Stomach smooth muscle (tissue), 2 donors: ENCODE data around the gene PERP.
"Not testable (repeated sequence)": the region's sequence is repeated elsewhere in the genome, so short reads cannot be mapped to it uniquely, and the experiment has no call there.

Experiments used
- H3K27ac ChIP-seq: one replicate; pipeline ENCODE4 v1.7.0; 2013; ENCODE audit warnings: mild to moderate bottlenecking, low read length, inconsistent platforms
- H3K27me3 ChIP-seq, 2 donors: one replicate each; pipeline ENCODE4 v1.7.0; 2013; ENCODE audit warnings: low read length in 2 of 2; ENCODE audit not compliant: insufficient read depth in 2 of 2, control insufficient read depth in 1 of 2
- H3K36me3 ChIP-seq, 2 donors: one replicate each; pipeline ENCODE4 v1.7.0; 2013; ENCODE audit warnings: low read length in 2 of 2; ENCODE audit not compliant: control insufficient read depth in 2 of 2, insufficient read depth in 2 of 2
- H3K4me1 ChIP-seq: one replicate; pipeline ENCODE4 v1.7.0; 2013; ENCODE audit warnings: low read length; ENCODE audit not compliant: control insufficient read depth, insufficient read depth
- H3K4me3 ChIP-seq, 2 donors: one replicate each; pipeline ENCODE4 v1.7.0; 2013; ENCODE audit warnings: low read length in 2 of 2
- H3K9ac ChIP-seq, 2 donors: one replicate each; pipeline ENCODE4 v1.7.0; 2013; ENCODE audit warnings: low read length in 2 of 2, mild to moderate bottlenecking in 1 of 2
- H3K9me3 ChIP-seq, 2 donors: one replicate each; pipeline ENCODE4 v1.7.0; 2013; ENCODE audit warnings: low read length in 2 of 2; ENCODE audit not compliant: control insufficient read depth in 2 of 2
- donor health status: healthy.
- donor health status: Pancreatic carcinoma.

Gene PERP

GRCh38 chr6:138107078-138107751 is at the start of gene PERP:
TSS of gene PERP (minus strand) at chr6:138107419. CDS start at chr6:138107340, 79 bp downstream.
- Histone ChIP-seq H3K4me1 (peaks cover 8% of the 10 kb centered on the region), H3K27ac (no peak within 1 kb of the TSS), H3K9ac (peak within 1 kb of the TSS; percentile 68 to 82)

DNA sequence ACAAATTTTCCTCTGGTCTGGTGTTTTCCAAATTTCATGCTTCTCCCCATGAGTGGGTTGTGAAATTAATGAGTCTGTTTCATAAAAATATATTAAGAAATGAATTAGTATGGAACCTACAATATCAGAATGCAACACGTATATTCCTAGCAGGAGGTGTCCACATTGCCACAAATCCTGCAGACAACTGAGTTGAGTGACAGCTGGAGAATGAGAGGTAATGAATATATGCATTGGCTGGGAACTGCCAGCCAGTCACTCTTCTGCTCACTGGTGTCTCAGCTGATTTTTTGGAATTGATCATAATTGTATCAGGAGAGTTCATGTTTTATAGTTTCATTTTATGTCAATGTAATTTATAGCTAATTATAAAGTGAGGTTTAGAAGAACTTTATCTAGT is 48.2 kb upstream of the PERP start:
- Histone ChIP-seq H3K27ac (no peak overlapping the region), H3K9ac (no peak overlapping the region), H3K9me3 (no peaks in the 10 kb centered on the region), H3K27me3 (peaks cover 5 to 14% of the 10 kb centered on the region in 2 donors), H3K36me3 (no peaks in the 10 kb centered on the region), H3K4me1 (no peaks in the 10 kb centered on the region), H3K4me3 (no peak overlapping the region)

More at GRCh38 chr6:138107078-138107751, at the start of gene PERP:
- Histone ChIP-seq H3K27me3 (no peaks in the 10 kb centered on the region), H3K36me3 (no peaks in the 10 kb centered on the region), H3K4me3 (peak within 1 kb of the TSS; percentile 82 to 83), H3K9me3 (no peaks in the 10 kb centered on the region)

- Histone ChIP-seq H3K9me3 (no peaks in the 10 kb centered on the region), H3K36me3 (no peaks in the 10 kb centered on the region), H3K27ac (no peak overlapping the region), H3K4me1 (no peaks in the 10 kb centered on the region), H3K9ac (no peak overlapping the region), H3K27me3 (no peaks in the 10 kb centered on the region), H3K4me3 (no peak overlapping the region)
Measured at GRCh38 chr6:138146544-138146943, 39.3 kb upstream of the PERP start.

- Histone ChIP-seq H3K4me3 (no peak overlapping the region), H3K27me3 (no peaks in the 10 kb centered on the region), H3K36me3 (no peaks in the 10 kb centered on the region), H3K27ac (no peak overlapping the region), H3K9me3 (no peaks in the 10 kb centered on the region), H3K9ac (no peak overlapping the region), H3K4me1 (no peaks in the 10 kb centered on the region)
Measured at GRCh38 chr6:138145402-138145801, 38.2 kb upstream of the PERP start.

DNA sequence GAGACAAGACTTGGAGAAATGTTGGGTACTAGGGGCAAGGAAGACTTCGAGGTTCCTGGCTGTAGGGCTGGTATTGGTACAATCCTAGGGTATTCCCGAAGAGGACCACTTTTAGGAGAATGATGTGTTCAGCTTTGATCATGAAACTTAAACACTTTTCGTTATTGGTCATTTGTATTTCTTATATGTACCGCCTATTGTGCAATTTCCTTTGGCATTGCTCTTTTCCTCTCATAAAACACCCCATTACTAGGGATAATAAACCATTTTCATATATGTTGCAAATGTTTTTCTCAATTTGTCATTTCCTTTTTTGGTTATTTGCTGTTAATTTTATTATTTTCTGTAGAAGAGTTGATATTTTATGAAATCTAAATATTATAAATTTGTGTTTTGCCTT is 35.6 kb upstream of the PERP start:
- Histone ChIP-seq H3K9ac (no peak overlapping the region), H3K36me3 (no peaks in the 10 kb centered on the region), H3K27ac (no peak overlapping the region), H3K4me1 (no peaks in the 10 kb centered on the region), H3K27me3 (no peaks in the 10 kb centered on the region), H3K9me3 (no peaks in the 10 kb centered on the region), H3K4me3 (no peak overlapping the region)

GRCh38 chr6:138129190-138129589 is 22.0 kb upstream of the PERP start:
- Histone ChIP-seq H3K9ac (no peak overlapping the region), H3K4me3 (no peak overlapping the region), H3K27ac (no peak overlapping the region), H3K9me3 (no peaks in the 10 kb centered on the region), H3K36me3 (no peaks in the 10 kb centered on the region), H3K4me1 (no peaks in the 10 kb centered on the region), H3K27me3 (no peaks in the 10 kb centered on the region)

GRCh38 chr6:138128096-138128495 is 20.9 kb upstream of the PERP start:
- H3K27me3 ChIP-seq, result no peaks in the 10 kb centered on the region
- H3K4me1 ChIP-seq, result no peaks in the 10 kb centered on the region
- no peaks in the 10 kb centered on the region for H3K36me3 ChIP-seq
- H3K9me3 ChIP-seq, result no peaks in the 10 kb centered on the region
- H3K4me3 ChIP-seq, result no peak overlapping the region
- H3K9ac ChIP-seq, result no peak overlapping the region
- H3K27ac ChIP-seq, result no peak overlapping the region

DNA sequence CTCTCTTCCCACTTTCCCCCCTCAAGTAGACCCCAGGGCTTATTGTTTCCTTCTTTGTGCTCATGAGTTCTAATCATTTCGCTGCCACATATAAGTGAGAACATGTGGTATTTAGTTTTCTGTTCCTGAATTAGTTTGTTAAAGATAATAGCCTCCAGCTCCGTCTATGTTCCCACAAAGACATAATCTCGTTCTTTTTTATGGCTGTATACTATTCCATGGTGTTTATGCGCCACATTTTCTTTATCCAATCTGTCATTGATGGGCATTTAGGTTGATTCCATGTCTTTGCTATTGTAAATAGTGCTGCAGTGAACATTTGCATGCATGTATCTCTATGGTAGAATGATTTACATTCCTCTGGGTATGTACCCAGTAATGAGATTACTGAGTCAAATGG is 16.9 kb upstream of the PERP start:
- no peak overlapping the region for H3K4me3 ChIP-seq
- no peak overlapping the region for H3K9ac ChIP-seq
- H3K9me3 ChIP-seq, result no peaks in the 10 kb centered on the region
- no peaks in the 10 kb centered on the region for H3K4me1 ChIP-seq
- no peak overlapping the region for H3K27ac ChIP-seq
- no peaks in the 10 kb centered on the region for H3K36me3 ChIP-seq
- H3K27me3 ChIP-seq, result no peaks in the 10 kb centered on the region

GRCh38 chr6:138119976-138120375 is 12.8 kb upstream of the PERP start:
- H3K9me3 ChIP-seq, result no peaks in the 10 kb centered on the region
- no peak overlapping the region for H3K9ac ChIP-seq
- no peaks in the 10 kb centered on the region for H3K36me3 ChIP-seq
- peaks cover 0 to 3% of the 10 kb centered on the region in 2 donors for H3K27me3 ChIP-seq
- no peak overlapping the region for H3K27ac ChIP-seq
- no peaks in the 10 kb centered on the region for H3K4me1 ChIP-seq
- H3K4me3 ChIP-seq, result no peak overlapping the region

- H3K27me3 ChIP-seq, H3K9me3 ChIP-seq, H3K4me1 ChIP-seq, H3K4me3 ChIP-seq, H3K9ac ChIP-seq, H3K27ac ChIP-seq, H3K36me3 ChIP-seq: not testable (repeated sequence)
Measured at GRCh38 chr6:138119229-138119628, 12.0 kb upstream of the PERP start.

GRCh38 chr6:138117376-138117914 is 10.2 kb upstream of the PERP start:
- Histone ChIP-seq H3K9ac (no peak overlapping the region), H3K9me3 (no peaks in the 10 kb centered on the region), H3K27me3 (peaks cover 0 to 8% of the 10 kb centered on the region in 2 donors), H3K36me3 (no peaks in the 10 kb centered on the region), H3K27ac (no peak overlapping the region), H3K4me3 (no peak overlapping the region), H3K4me1 (no peaks in the 10 kb centered on the region)
